CD4-positive, alpha-beta T cell treated with Interleukin-15 for 1 hour (primary cell): ENCODE data around the gene BDKRB2.

Experiments used
- DNase-seq: peaks from one replicate; pipeline ENCODE4 v3.0.0-alpha.2; 2020

The BDKRB2 gene

GRCh38 chr14:96201965-96202364 lies 2.7 kb upstream of the BDKRB2 start:
- no peak for DNase-seq

- no peak for DNase-seq
Measured at GRCh38 chr14:96202441-96203094, 2.1 kb upstream of the BDKRB2 start.

- DNase-seq = no peak
Measured at GRCh38 chr14:96203116-96203515, 1.5 kb upstream of the BDKRB2 start.

DNA sequence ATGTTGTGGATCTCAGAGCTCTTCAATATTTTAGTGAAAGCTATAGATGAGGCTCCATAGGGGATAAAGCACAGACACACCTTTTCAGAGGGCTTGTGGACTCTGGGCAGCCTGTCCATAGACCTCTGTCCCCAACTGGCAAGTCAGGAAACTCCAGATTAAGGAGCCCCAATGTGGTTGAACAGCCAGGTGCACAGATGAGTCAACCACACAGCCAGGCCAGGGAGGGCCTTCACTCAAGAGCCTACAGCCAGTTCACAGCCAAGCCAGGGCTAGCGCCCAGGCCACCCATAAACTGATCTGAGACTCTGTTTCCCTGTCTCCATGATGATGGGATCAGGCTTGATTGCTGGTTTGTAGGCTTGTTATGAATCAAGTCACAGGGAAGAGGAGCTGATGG lies 1.0 kb upstream of the BDKRB2 start:
- no peak for DNase-seq

GRCh38 chr14:96205059-96205977 lies 679 bp downstream of the BDKRB2 start:
- no peak for DNase-seq

- DNase-seq = no peak
Measured at GRCh38 chr14:96205978-96206360, 1.3 kb downstream of the BDKRB2 start.

GRCh38 chr14:96206461-96206860 lies 1.8 kb downstream of the BDKRB2 start:
- no peak for DNase-seq

DNA sequence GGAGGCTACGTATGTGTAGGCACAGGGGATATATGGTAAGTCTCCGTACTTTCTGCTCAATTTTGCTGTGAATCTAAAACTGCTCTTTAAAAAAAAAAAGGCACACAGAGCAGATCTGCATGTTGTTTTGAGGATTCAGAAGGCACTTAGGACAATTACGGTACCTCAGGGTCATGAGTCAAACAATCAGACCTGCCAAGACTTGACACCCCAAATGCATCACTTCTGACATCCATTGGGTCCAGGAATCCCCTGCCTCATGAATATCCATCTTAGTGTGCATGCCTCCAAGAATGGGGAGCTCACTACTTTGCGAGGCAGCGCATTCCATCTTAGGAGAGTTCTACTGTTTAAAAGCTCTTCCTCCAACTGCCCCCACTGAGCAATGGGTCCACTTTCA lies 3.0 kb downstream of the BDKRB2 start:
- no peak for DNase-seq

DNA sequence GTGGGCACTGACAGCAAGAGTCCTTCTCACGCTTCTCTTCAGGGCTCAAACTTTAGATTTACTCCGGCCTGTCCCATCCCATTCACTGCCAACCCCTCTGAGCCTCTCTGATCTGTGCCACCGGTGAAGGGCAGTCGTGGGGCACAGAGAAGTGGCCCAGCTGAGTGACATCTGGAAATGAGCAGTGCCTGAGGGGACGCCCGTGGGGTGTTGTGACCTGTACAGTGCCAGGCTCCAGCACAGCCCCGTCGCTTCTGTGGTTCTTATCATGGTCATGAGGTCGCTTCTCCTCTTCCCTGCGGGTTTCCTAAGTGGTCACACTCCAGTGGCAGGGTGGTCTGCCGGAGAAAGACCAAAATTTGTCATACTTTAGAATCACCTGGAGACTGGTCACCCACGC lies 4.1 kb downstream of the BDKRB2 start:
- no peak for DNase-seq

- DNase-seq = no peak
Measured at GRCh38 chr14:96212140-96212539, 7.5 kb downstream of the BDKRB2 start.

- no peak for DNase-seq
Measured at GRCh38 chr14:96212896-96213295, 8.3 kb downstream of the BDKRB2 start.

DNA sequence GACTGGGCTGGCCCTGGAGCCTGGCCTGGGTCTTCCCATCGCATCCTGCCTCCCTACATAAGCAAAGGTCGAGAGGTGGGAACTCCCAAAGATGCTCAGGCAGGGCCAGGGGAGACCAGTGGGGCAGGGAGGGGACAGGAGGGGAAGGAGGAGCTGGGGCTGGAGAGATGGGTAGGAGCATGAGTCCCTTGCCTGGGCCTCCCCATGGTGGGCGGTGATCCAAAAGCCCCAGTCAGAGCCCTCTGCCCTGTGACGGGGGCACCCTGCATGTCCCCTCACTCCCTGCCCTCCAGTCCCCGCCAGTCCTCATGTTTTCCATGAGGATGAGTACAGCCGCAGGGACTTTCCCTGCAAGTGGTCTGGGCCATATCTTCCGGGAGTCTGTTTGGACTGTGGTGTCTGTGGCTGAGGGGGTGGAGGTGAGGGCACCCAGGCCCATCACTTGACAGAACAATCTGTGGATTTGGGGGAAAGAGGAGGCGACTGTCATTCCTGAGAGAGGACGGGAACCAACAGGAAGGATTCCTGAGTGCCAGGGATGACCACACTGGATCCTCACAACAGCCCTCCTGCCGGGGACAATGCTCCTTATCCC lies 9.3 kb downstream of the BDKRB2 start:
- DNase-seq = no peak

- DNase-seq = no peak
Measured at GRCh38 chr14:96214793-96215192, 10.2 kb downstream of the BDKRB2 start.

DNA sequence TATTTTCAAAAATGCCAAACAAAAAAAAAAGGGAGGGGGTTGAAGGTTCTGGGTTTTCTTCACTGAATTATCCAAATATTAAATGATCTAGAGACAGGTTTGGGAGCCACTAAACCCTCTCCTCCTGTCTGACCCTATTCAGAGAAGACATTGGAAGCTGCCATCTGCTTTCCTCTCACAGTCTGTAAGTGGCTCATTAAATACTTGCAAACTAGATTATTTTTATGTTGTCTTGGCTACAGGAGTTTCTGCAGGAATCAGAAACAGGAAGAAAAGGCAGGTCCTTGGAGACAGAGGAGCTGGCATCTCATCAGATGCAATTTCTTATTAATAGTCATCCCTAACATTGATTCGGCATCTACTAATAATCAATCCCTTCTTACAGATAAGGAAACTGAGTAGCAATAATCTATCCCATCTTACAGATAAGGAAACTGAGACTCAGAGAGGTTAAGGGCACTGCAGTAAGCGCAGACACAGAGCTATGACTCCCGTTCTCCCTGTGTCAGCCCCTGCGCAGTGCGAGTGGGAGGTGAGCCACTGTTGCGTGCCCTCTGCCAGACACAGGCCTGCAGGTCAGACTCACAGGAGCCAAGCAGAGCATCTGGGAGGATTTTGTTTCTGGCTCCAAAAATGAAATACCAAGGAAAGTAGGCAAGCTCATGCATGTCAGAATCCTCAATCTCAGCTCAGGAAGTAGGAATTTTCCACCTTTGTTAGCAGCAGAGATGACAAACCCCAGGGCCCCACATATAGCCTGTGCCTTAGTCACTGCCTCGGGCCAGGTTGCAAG lies 11.0 kb downstream of the BDKRB2 start:
- no peak for DNase-seq

GRCh38 chr14:96216627-96217026 lies 12.0 kb downstream of the BDKRB2 start:
- no peak for DNase-seq

DNA sequence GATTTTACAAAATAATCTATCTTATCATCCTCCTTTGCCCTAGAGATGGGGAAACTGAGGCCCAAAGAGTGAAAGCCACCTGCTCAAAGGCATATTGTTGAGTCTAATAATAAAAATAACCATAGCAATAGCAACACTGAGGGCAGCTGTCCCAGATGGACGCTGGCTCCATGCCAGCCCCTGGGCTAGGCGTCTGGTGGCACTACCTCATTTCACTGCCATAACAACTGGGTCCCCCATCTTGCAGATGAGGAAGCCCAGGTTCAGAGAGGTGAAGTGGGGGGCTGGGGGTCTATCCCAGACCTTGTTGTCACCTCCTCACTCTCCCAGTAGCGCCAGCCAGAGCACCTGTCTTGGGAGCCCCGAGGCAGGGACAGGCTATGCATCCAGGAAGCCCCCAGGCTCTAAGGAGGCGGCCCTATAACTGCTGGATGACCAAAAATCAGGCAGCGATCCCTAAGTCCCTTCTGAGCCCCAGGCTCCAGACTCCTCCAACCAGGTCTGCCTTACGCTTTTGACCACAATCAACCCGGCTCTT lies 12.8 kb downstream of the BDKRB2 start:
- DNase-seq = no peak

DNA sequence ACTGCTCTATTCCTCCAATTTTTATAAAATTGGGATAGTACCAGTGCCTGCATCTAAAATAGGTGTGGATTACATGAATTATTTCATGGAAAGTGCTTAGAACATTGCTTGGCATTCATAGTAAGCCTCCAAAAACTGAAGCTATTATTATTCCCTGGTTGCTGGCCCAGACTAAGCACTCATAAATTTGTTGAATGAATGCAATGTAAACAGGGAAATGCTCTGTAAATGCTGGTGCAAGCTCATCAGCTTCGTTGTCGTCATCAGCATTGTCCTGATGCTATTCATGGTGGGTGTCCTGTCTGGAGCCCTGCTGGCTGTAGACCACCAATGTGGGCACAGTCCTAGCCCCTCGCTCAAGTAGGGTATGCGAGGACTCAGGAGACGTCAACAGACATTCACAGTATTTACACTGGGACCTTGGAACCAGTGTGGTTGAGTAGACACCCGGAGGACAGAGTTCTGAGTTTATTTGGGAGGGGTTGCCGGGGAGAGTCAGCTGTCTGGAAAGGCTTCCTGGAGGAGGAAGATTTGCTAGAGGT lies 16.5 kb downstream of the BDKRB2 start:
- DNase-seq = no peak

DNA sequence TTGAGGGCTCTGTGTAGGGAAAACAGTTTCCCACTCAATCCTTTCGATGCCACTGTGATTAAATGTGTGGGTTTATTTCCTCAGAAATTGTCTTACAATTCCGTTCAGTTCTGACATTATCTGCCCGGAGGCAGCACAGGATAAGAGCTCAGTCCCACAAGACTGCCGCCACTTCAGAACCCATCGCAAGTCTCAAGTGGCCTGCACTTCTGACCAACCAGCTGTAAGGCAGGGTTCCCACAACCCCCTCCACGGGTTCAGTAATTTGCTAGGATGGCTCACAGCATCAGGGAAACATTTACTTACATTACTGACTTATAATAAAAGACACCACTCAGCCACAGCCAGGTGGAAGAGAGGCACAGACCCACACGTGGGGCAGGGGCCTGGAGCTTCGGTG lies 17.2 kb downstream of the BDKRB2 start:
- no peak for DNase-seq

DNA sequence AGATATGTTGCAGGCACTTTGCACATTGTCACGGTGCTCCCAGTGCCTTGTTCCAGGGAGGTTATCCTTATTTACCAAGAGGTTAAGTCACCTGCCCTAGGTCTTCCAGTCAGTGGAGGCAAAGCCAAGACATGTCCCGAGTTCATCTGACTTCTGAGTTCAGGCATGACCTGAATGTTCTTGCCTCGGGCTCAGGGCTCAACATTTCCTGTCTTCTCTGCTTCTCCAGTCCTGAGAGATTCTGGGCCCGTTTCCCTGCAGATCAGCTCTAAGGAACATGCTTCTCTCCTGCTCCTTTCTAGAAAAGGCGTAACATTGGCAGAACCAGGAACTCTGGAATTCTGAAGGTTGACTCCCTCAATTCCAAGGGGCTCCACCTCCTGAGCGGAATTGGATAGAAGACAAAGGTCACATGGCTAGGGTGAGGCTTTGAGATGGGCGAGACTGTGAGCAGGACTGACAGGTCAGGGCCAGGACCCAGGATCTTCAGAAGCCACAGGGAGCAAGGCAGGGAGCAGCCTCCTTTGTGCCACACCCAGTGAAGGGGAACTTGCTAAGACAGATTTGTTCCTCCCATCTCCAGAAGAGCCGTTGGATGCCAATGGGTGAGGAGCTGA lies 19.9 kb downstream of the BDKRB2 start:
- no peak for DNase-seq

GRCh38 chr14:96225213-96225612 lies 20.6 kb downstream of the BDKRB2 start:
- no peak for DNase-seq

GRCh38 chr14:96225745-96226151 lies 21.1 kb downstream of the BDKRB2 start:
- DNase-seq = no peak

DNA sequence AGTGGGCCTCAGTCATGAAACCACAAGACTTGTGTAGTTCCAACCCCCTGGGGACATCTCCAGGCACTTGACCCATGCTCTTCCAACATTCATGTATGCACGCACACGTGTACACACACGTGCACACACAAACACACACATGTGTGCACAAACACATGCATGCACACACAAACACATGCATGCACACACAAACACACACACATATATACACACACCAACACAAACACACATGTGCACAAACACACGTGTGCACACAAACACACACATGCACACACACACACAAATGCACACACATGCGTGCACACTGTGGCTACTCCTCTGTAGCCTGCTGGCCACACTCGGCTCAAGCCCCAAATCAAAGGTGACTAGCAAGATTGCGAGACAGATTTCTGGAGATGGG lies 22.8 kb downstream of the BDKRB2 start:
- no peak for DNase-seq
